ENCODE data around the gene FBXO3.

FBXO3 gene

GRCh38 chr11:33736148-33736812 lies 38.0 kb downstream of the FBXO3 start, which contains the start of gene CD59:
TSS of gene CD59 (minus strand) at chr11:33736423. CDS start at chr11:33722445, 13,978 bp downstream.
- TF ChIP-seq TAF1 (IDR thresholded peaks at IDR 0.05; ENCODE audit: borderline replicate concordance, insufficient read depth, low read length) (peak; percentile 81), POLR2AphosphoS5 (IDR thresholded peaks at IDR 0.05; ENCODE audit: low read depth, low read length) (peak; percentile 83), FOXP2 (optimal IDR thresholded peaks at IDR 0.05; ENCODE audit: borderline replicate concordance, extremely low read depth, extremely low read length, insufficient read depth) (peak; percentile 20), SIN3A (IDR thresholded peaks at IDR 0.05; ENCODE audit: borderline replicate concordance, insufficient read depth, low read length) (0 out of 2 replicates have a peak, but pooled peaks have one; percentile 13), REST (IDR thresholded peaks at IDR 0.05; ENCODE audit: insufficient read depth in 1 of 2, low read depth in 2 of 2, low read length in 2 of 2) (no peak)

GRCh38 chr11:33735271-33736147 lies 38.8 kb downstream of the FBXO3 start:
- TF ChIP-seq REST (IDR thresholded peaks at IDR 0.05; ENCODE audit: insufficient read depth in 1 of 2, low read depth in 2 of 2, low read length in 2 of 2), result no peak
- no peak for TF ChIP-seq TAF1 (IDR thresholded peaks at IDR 0.05; ENCODE audit: borderline replicate concordance, insufficient read depth, low read length)
- no peak for TF ChIP-seq FOXP2 (optimal IDR thresholded peaks at IDR 0.05; ENCODE audit: borderline replicate concordance, extremely low read depth, extremely low read length, insufficient read depth)
- TF ChIP-seq POLR2AphosphoS5 (IDR thresholded peaks at IDR 0.05; ENCODE audit: low read depth, low read length), result no peak
- no peak for TF ChIP-seq SIN3A (IDR thresholded peaks at IDR 0.05; ENCODE audit: borderline replicate concordance, insufficient read depth, low read length)

GRCh38 chr11:33734441-33735270 lies 39.7 kb downstream of the FBXO3 start:
- TF ChIP-seq TAF1 (IDR thresholded peaks at IDR 0.05; ENCODE audit: borderline replicate concordance, insufficient read depth, low read length) (no peak), FOXP2 (optimal IDR thresholded peaks at IDR 0.05; ENCODE audit: borderline replicate concordance, extremely low read depth, extremely low read length, insufficient read depth) (no peak), POLR2AphosphoS5 (IDR thresholded peaks at IDR 0.05; ENCODE audit: low read depth, low read length) (no peak), REST (IDR thresholded peaks at IDR 0.05; ENCODE audit: insufficient read depth in 1 of 2, low read depth in 2 of 2, low read length in 2 of 2) (no peak), SIN3A (IDR thresholded peaks at IDR 0.05; ENCODE audit: borderline replicate concordance, insufficient read depth, low read length) (no peak)

- TF ChIP-seq REST (IDR thresholded peaks at IDR 0.05; ENCODE audit: insufficient read depth in 1 of 2, low read depth in 2 of 2, low read length in 2 of 2) (no peak), SIN3A (IDR thresholded peaks at IDR 0.05; ENCODE audit: borderline replicate concordance, insufficient read depth, low read length) (no peak), POLR2AphosphoS5 (IDR thresholded peaks at IDR 0.05; ENCODE audit: low read depth, low read length) (no peak), TAF1 (IDR thresholded peaks at IDR 0.05; ENCODE audit: borderline replicate concordance, insufficient read depth, low read length) (no peak), FOXP2 (optimal IDR thresholded peaks at IDR 0.05; ENCODE audit: borderline replicate concordance, extremely low read depth, extremely low read length, insufficient read depth) (no peak)
Measured at GRCh38 chr11:33733980-33734379, 40.3 kb downstream of the FBXO3 start.
